Neural cell (in vitro differentiated cells): Measurements from ENCODE around the gene SLC2A8. TPM values are rescaled to one million over a fixed set of nuclear protein-coding genes. Genes with fewer than 3 reads are reported as not detected.

Source experiments
- H2AFZ ChIP-seq: fragments of 200-600, 300-800 bp; sonication (generic), shearing (Covaris generic); 2 replicates; pipeline ENCODE4 v1.6.0; 2014; ENCODE audit warnings: low read depth, mild to moderate bottlenecking, antibody characterized with exemption, low read length, moderate library complexity
- H3F3A ChIP-seq: fragments of 200-600 bp; shearing (Covaris generic); 2 replicates; pipeline ENCODE4 v1.6.1; 2016; ENCODE audit warnings: mild to moderate bottlenecking, moderate library complexity, mixed read lengths, antibody characterized with exemption, low read length; ENCODE audit not compliant: insufficient read depth, poor library complexity, severe bottlenecking
- H3K27ac ChIP-seq: fragments of 200-600, 300-800 bp; sonication (generic), shearing (Covaris generic); 2 replicates; pipeline ENCODE4 v1.5.1; 2014; ENCODE audit warnings: mild to moderate bottlenecking, low read length, moderate library complexity
- H3K27me3 ChIP-seq: fragments of 300-800, 200-600 bp; sonication (generic), shearing (Covaris generic); 2 replicates; pipeline ENCODE4 v1.6.0; 2014; ENCODE audit warnings: mild to moderate bottlenecking, low read depth, low read length, moderate library complexity; ENCODE audit not compliant: insufficient read depth
- H3K36me3 ChIP-seq: fragments of 300-800, 200-600 bp; sonication (generic), shearing (Covaris generic); 2 replicates; pipeline ENCODE4 v1.5.1; 2014; ENCODE audit warnings: mild to moderate bottlenecking, antibody characterized with exemption, low read length, moderate library complexity; ENCODE audit not compliant: insufficient read depth
- H3K4me2 ChIP-seq: fragments of 300-800, 200-600 bp; sonication (generic), shearing (Covaris generic); 2 replicates; pipeline ENCODE4 v1.6.0; 2014; ENCODE audit warnings: mild to moderate bottlenecking, low read length
- H3K4me3 ChIP-seq: fragments of 300-800, 200-600 bp; sonication (generic), shearing (Covaris generic); 2 replicates; pipeline ENCODE4 v1.5.1; 2014; ENCODE audit warnings: mild to moderate bottlenecking, low read length, moderate library complexity
- H3K79me2 ChIP-seq: fragments of 200-600 bp; shearing (Covaris generic); replicated peaks from 2 replicates; pipeline ENCODE4 v1.6.0; 2014; ENCODE audit warnings: mild to moderate bottlenecking, low read length, moderate library complexity; ENCODE audit not compliant: insufficient read depth
- H3K9ac ChIP-seq: fragments of 300-800, 200-600 bp; sonication (generic), shearing (Covaris generic); 2 replicates; pipeline ENCODE4 v1.6.1; 2016; ENCODE audit warnings: mild to moderate bottlenecking, low read length, mixed read lengths
- H3K9me2 ChIP-seq: fragments of 200-600 bp; shearing (Covaris generic); 2 replicates; pipeline ENCODE4 v1.6.1; 2016; ENCODE audit warnings: mild to moderate bottlenecking, low read length, mixed read lengths; ENCODE audit not compliant: insufficient read depth
- H3K9me3 ChIP-seq: fragments of 200-600, 300-800 bp; sonication (generic), shearing (Covaris generic); 2 replicates; pipeline ENCODE4 v1.6.1; 2016; ENCODE audit warnings: mild to moderate bottlenecking, mixed run types, low read length, moderate library complexity, mixed read lengths
- H4K20me1 ChIP-seq: fragments of 200-600 bp; shearing (Covaris generic); 2 replicates; pipeline ENCODE4 v1.6.1; 2016; ENCODE audit warnings: mild to moderate bottlenecking, mixed run types; ENCODE audit not compliant: insufficient read depth
- CTCF ChIP-seq: fragments of 450-650 bp; IDR thresholded peaks from 2 replicates; pipeline ENCODE4 v1.5.1; 2014; ENCODE audit warnings: antibody characterized with exemption, mild to moderate bottlenecking, moderate library complexity; ENCODE audit not compliant: poor library complexity, severe bottlenecking
- EP300 ChIP-seq: fragments of 450-650 bp; conservative IDR thresholded peaks from 2 replicates; pipeline ENCODE4 v1.6.1; 2014; ENCODE audit warnings: antibody characterized with exemption, mild to moderate bottlenecking, moderate library complexity; ENCODE audit not compliant: poor library complexity, severe bottlenecking
- EZH2 ChIP-seq: fragments of 200-600, 300-800 bp; shearing (Covaris generic), sonication (generic); IDR thresholded peaks from 2 replicates; pipeline ENCODE4 v1.6.1; 2014; ENCODE audit warnings: antibody characterized with exemption, low read length, borderline replicate concordance, mild to moderate bottlenecking; ENCODE audit not compliant: insufficient read depth, poor library complexity, severe bottlenecking
- MXI1 ChIP-seq: fragments of 450-650 bp; conservative IDR thresholded peaks from 2 replicates; pipeline ENCODE4 v1.6.1; 2014; ENCODE audit warnings: antibody characterized with exemption, mild to moderate bottlenecking; ENCODE audit not compliant: poor library complexity, severe bottlenecking
- POLR2AphosphoS5 ChIP-seq: IDR thresholded peaks from 2 replicates; pipeline ENCODE4 v1.6.1; 2012
- RAD21 ChIP-seq: fragments of 450-650 bp; conservative IDR thresholded peaks from 2 replicates; pipeline ENCODE4 v1.6.1; 2014; ENCODE audit warnings: antibody characterized with exemption, mild to moderate bottlenecking, moderate library complexity
- REST ChIP-seq: IDR thresholded peaks from 2 replicates; pipeline ENCODE4 v1.6.1; 2012; ENCODE audit warnings: borderline replicate concordance
- SMC3 ChIP-seq: fragments of 450-650 bp; conservative IDR thresholded peaks from 2 replicates; pipeline ENCODE4 v1.6.1; 2014; ENCODE audit warnings: antibody characterized with exemption, mild to moderate bottlenecking, moderate library complexity; ENCODE audit not compliant: poor library complexity
- TAF1 ChIP-seq: IDR thresholded peaks from 2 replicates; pipeline ENCODE4 v1.6.1; 2012; ENCODE audit warnings: low read depth
- polyA plus RNA-seq: library from polyadenylated mRNA; depleted of rRNA; stranded (reverse); fragments of >200 nt; gene quantifications from 2 replicates; pipeline ENCODE4 v1.2.3, GENCODE V29; 2014

Gene SLC2A8
- polyA plus RNA-seq, 1 donor from 2014 or later, result 10.2 TPM

GRCh38 chr9:127393645-127394044 is 3.3 kb upstream of the SLC2A8 start:
- Histone ChIP-seq H3K4me3 (no peak overlapping the region), H3K79me2 (no peaks in the 10 kb centered on the region), H3K9ac (no peak overlapping the region), H3K4me2 (no peak overlapping the region), H3K9me3 (no peaks in the 10 kb centered on the region), H4K20me1 (no peaks in the 10 kb centered on the region), H3K36me3 (no peaks in the 10 kb centered on the region), H3K27ac (no peak overlapping the region), H3K27me3 (no peaks in the 10 kb centered on the region), H2AFZ (no peak overlapping the region), H3F3A (peaks cover 3% of the 10 kb centered on the region), H3K9me2 (no peaks in the 10 kb centered on the region)
- TF ChIP-seq SMC3 (no peak), EP300 (no peak), RAD21 (no peak), POLR2AphosphoS5 (no peak), EZH2 (no peak), CTCF (no peak), TAF1 (no peak), REST (no peak), MXI1 (no peak)

- H3F3A ChIP-seq, result no peaks in the 10 kb centered on the region
- H3K9me3 ChIP-seq, result no peaks in the 10 kb centered on the region
- no peaks in the 10 kb centered on the region for H4K20me1 ChIP-seq
- TF ChIP-seq EZH2, result no peak
- no peak for TF ChIP-seq POLR2AphosphoS5
- no peak for TF ChIP-seq SMC3
- TF ChIP-seq TAF1, result no peak
- no peak for TF ChIP-seq MXI1
- TF ChIP-seq EP300, result no peak
- TF ChIP-seq REST, result no peak
- no peak for TF ChIP-seq RAD21
- no peak for TF ChIP-seq CTCF
- H3K9me2 ChIP-seq, result no peaks in the 10 kb centered on the region
- H3K27me3 ChIP-seq, result no peaks in the 10 kb centered on the region
- no peaks in the 10 kb centered on the region for H3K79me2 ChIP-seq
- H3K4me2 ChIP-seq, result no peak overlapping the region
- H3K27ac ChIP-seq, result no peak overlapping the region
- H3K4me3 ChIP-seq, result peak overlapping the region; percentile 84
- no peak overlapping the region for H3K9ac ChIP-seq
- no peak overlapping the region for H2AFZ ChIP-seq
- H3K36me3 ChIP-seq, result no peaks in the 10 kb centered on the region
Observed at GRCh38 chr9:127395497-127396252, 1.3 kb upstream of the SLC2A8 start.
